T-helper 2 cell (primary cell): Measurements from ENCODE around the gene SRPK3.
"Not testable (repeated sequence)": the region's sequence is repeated elsewhere in the genome, so short reads cannot be mapped to it uniquely, and the experiment has no call there.

Source experiments
- DNase-seq, 5 experiments: peaks; one replicate each; pipeline versions ENCODE4 v3.0.0 to v3.0.0-alpha.2; 2012 to 2022
- total RNA-seq, 2 donors: gene quantifications; one replicate each; lab custom pipeline; 2026; lab: John Stamatoyannopoulos, UW

Gene SRPK3
- 0 to 0.13 reads per million in 2 donors for total RNA-seq

GRCh38 chrX:153780678-153781427, at the start of gene SRPK3:
Gene SRPK3 (plus strand): TSS chrX:153781041. CDS start chrX:153781087, 46 bp downstream.
- DNase-seq, result no peak

GRCh38 chrX:153731117-153731844, 49.6 kb upstream of the SRPK3 start:
- peak in 1 of 5 experiments; percentile 41 for DNase-seq

GRCh38 chrX:153731845-153732215, 49.0 kb upstream of the SRPK3 start:
- no peak for DNase-seq

GRCh38 chrX:153732401-153732800, 48.4 kb upstream of the SRPK3 start:
- DNase-seq, result no peak

- DNase-seq, result no peak
Observed at GRCh38 chrX:153733651-153734240, 47.1 kb upstream of the SRPK3 start.

- no peak for DNase-seq
Observed at GRCh38 chrX:153734871-153735270, 46.0 kb upstream of the SRPK3 start.

- DNase-seq, result peak in 2 of 5 experiments; percentile 33 to 42
Observed at GRCh38 chrX:153735274-153735673, 45.6 kb upstream of the SRPK3 start.

- no peak for DNase-seq
Observed at GRCh38 chrX:153736071-153736820, 44.6 kb upstream of the SRPK3 start.

GRCh38 chrX:153736871-153737441, 43.9 kb upstream of the SRPK3 start:
- DNase-seq, result no peak

- no peak for DNase-seq
Observed at GRCh38 chrX:153738056-153738605, 42.7 kb upstream of the SRPK3 start.

GRCh38 chrX:153739754-153740486, 40.9 kb upstream of the SRPK3 start:
- DNase-seq, result peak in 1 of 5 experiments; percentile 70

GRCh38 chrX:153740631-153741222, 40.1 kb upstream of the SRPK3 start:
- no peak for DNase-seq

GRCh38 chrX:153741446-153741845, 39.4 kb upstream of the SRPK3 start:
- DNase-seq, result no peak

- DNase-seq, result not testable (repeated sequence)
Observed at GRCh38 chrX:153742111-153742510, 38.7 kb upstream of the SRPK3 start.

GRCh38 chrX:153742796-153743467, 37.9 kb upstream of the SRPK3 start:
- DNase-seq, result not testable (repeated sequence)

- DNase-seq, result not testable (repeated sequence)
Observed at GRCh38 chrX:153743468-153744209, 37.2 kb upstream of the SRPK3 start.

GRCh38 chrX:153744210-153745066, 36.4 kb upstream of the SRPK3 start:
- no peak for DNase-seq

- not testable (repeated sequence) for DNase-seq
Observed at GRCh38 chrX:153745067-153745433, 35.8 kb upstream of the SRPK3 start.

- no peak for DNase-seq
Observed at GRCh38 chrX:153746359-153746758, 34.5 kb upstream of the SRPK3 start.
